PC-9 (cell line): ENCODE data around the gene LARGE1. TPM values are rescaled to one million over a fixed set of nuclear protein-coding genes. Genes with fewer than 3 reads are reported as not detected.

Source experiments
- BruUV-seq: library from RNA; stranded (reverse); fragments of 400-500 nt; replicated peaks from 2 replicates; lab custom pipeline; 2021; lab: Mats Ljungman, UMichigan
- CTCF ChIA-PET: fragments of 300-600 bp; sonication (Branson Sonifier 250); formaldehyde crosslinking; loops from one replicate; lab custom pipeline; 2022; ENCODE audit warnings: antibody characterized with exemption; lab: Charles Lee
- POLR2A ChIA-PET: fragments of 300-600 bp; sonication (Branson Sonifier 250); formaldehyde crosslinking; loops from one replicate; lab custom pipeline; 2022; ENCODE audit warnings: antibody characterized with exemption; ENCODE audit not compliant: unreplicated experiment; lab: Charles Lee
- DNase-seq, 2 experiments: peaks; one replicate each; pipeline versions ENCODE4 v3.0.0 to v3.0.0-alpha.2; 2015 to 2022; ENCODE audit warnings: mixed read lengths in 1 of 2
- H2AFZ ChIP-seq: fragments of 200-600 bp; sonication (generic); 2 replicates; pipeline ENCODE4 v1.8.1; 2017; ENCODE audit warnings: antibody characterized with exemption
- H3F3A ChIP-seq: fragments of 200-600 bp; sonication (generic); 2 replicates; pipeline ENCODE4 v1.8.1; 2017; ENCODE audit warnings: antibody characterized with exemption, mild to moderate bottlenecking, low read depth; ENCODE audit not compliant: insufficient read depth
- H3K27ac ChIP-seq: fragments of 200-600 bp; sonication (generic); 2 replicates; pipeline ENCODE4 v1.6.1; 2016; ENCODE audit warnings: mixed run types
- H3K27me3 ChIP-seq: fragments of 200-600 bp; sonication (generic); 2 replicates; pipeline ENCODE4 v1.6.1; 2016; ENCODE audit warnings: low read depth, mixed run types; ENCODE audit not compliant: insufficient read depth
- H3K36me3 ChIP-seq: fragments of 200-600 bp; sonication (generic); 2 replicates; pipeline ENCODE4 v1.6.1; 2016; ENCODE audit warnings: low read depth, mixed run types
- H3K4me1 ChIP-seq: fragments of 200-600 bp; sonication (generic); replicated peaks from 2 replicates; pipeline ENCODE4 v1.6.1; 2016; ENCODE audit warnings: mixed run types; ENCODE audit not compliant: insufficient read depth
- H3K4me2 ChIP-seq: fragments of 200-600 bp; sonication (generic); 2 replicates; pipeline ENCODE4 v1.6.1; 2017; ENCODE audit warnings: mixed run types
- H3K4me3 ChIP-seq: fragments of 200-600 bp; sonication (generic); 2 replicates; pipeline ENCODE4 v1.6.1; 2016; ENCODE audit warnings: mixed run types
- H3K79me2 ChIP-seq: fragments of 200-600 bp; sonication (generic); 2 replicates; pipeline ENCODE4 v1.6.1; 2017; ENCODE audit warnings: low read depth, mixed run types
- H3K9me2 ChIP-seq: fragments of 200-600 bp; sonication (generic); 2 replicates; pipeline ENCODE4 v1.8.1; 2017; ENCODE audit warnings: mild to moderate bottlenecking; ENCODE audit not compliant: insufficient read depth
- H3K9me3 ChIP-seq: fragments of 200-600 bp; sonication (generic); 2 replicates; pipeline ENCODE4 v1.8.1; 2016; ENCODE audit warnings: low read depth; ENCODE audit not compliant: insufficient read depth
- H4K20me1 ChIP-seq: fragments of 200-600 bp; sonication (generic); 2 replicates; pipeline ENCODE4 v1.8.1; 2017; ENCODE audit not compliant: insufficient read depth
- CTCF ChIP-seq: fragments of 200-600 bp; sonication (generic); conservative IDR thresholded peaks from 2 replicates; pipeline ENCODE4 v1.6.1; 2017; ENCODE audit warnings: mixed run types, antibody characterized with exemption, mild to moderate bottlenecking, moderate library complexity
- EZH2 ChIP-seq: fragments of 200-600 bp; sonication (generic); IDR thresholded peaks from 2 replicates; pipeline ENCODE4 v1.8.0; 2017; ENCODE audit warnings: antibody characterized with exemption, low read depth
- intact Hi-C: fragments of 100-400 bp; cut with micrococcal nuclease; formaldehyde crosslinking; loops from one replicate; pipeline ENCODE4 v1.10.0; 2022; ENCODE audit not compliant: unreplicated experiment
- total RNA-seq: library from RNA; stranded (reverse); gene quantifications from 2 replicates; pipeline ENCODE4 v1.2.3, GENCODE V29; 2021

The LARGE1 gene
- total RNA-seq, 1 experiment from 2014 or later, result 12.5 TPM

GRCh38 chr22:33426451-33426850 is 493.8 kb downstream of the LARGE1 start:
- H3F3A ChIP-seq, result no peaks in the 10 kb centered on the region
- TF ChIP-seq EZH2, result no peak
- TF ChIP-seq CTCF, result no peak
- H3K9me3 ChIP-seq, result no peaks in the 10 kb centered on the region
- no peak for DNase-seq
- H3K36me3 ChIP-seq, result no peaks in the 10 kb centered on the region
- no TSS peak for BruUV-seq
- no peak overlapping the region for H2AFZ ChIP-seq
- no peaks in the 10 kb centered on the region for H3K27me3 ChIP-seq
- no peaks in the 10 kb centered on the region for H3K4me1 ChIP-seq
- H3K4me3 ChIP-seq, result no peak overlapping the region
- H3K79me2 ChIP-seq, result no peaks in the 10 kb centered on the region
- ChIA-PET POLR2A (no interaction called here), CTCF (no interaction called here)
- intact Hi-C loops, result no loop called here
- no peak overlapping the region for H3K27ac ChIP-seq
- no peaks in the 10 kb centered on the region for H3K9me2 ChIP-seq
- H4K20me1 ChIP-seq, result no peaks in the 10 kb centered on the region; the same call in 1 of the 2 replicates
- H3K4me2 ChIP-seq, result no peak overlapping the region

- H3K27me3 ChIP-seq, result no peaks in the 10 kb centered on the region
- no peak overlapping the region for H3K4me3 ChIP-seq
- POLR2A ChIA-PET, result no interaction called here
- no peaks in the 10 kb centered on the region for H3K4me1 ChIP-seq
- no peaks in the 10 kb centered on the region for H3K36me3 ChIP-seq
- H3K9me3 ChIP-seq, result no peaks in the 10 kb centered on the region
- H3F3A ChIP-seq, result no peaks in the 10 kb centered on the region
- H3K9me2 ChIP-seq, result no peaks in the 10 kb centered on the region
- no peaks in the 10 kb centered on the region for H3K79me2 ChIP-seq
- H3K4me2 ChIP-seq, result no peak overlapping the region
- TF ChIP-seq CTCF, result no peak
- TF ChIP-seq EZH2, result no peak
- no TSS peak for BruUV-seq
- intact Hi-C loops, result no loop called here
- H4K20me1 ChIP-seq, result no peaks in the 10 kb centered on the region; the same call in 1 of the 2 replicates
- CTCF ChIA-PET, result no interaction called here
- H2AFZ ChIP-seq, result no peak overlapping the region
- no peak for DNase-seq
- no peak overlapping the region for H3K27ac ChIP-seq
Observed at GRCh38 chr22:33421859-33422258, 498.4 kb downstream of the LARGE1 start.

GRCh38 chr22:33418484-33418883 is 501.8 kb downstream of the LARGE1 start:
- no peaks in the 10 kb centered on the region for H3F3A ChIP-seq
- POLR2A ChIA-PET, result no interaction called here
- no TSS peak for BruUV-seq
- H3K4me1 ChIP-seq, result no peaks in the 10 kb centered on the region
- H3K79me2 ChIP-seq, result no peaks in the 10 kb centered on the region
- no peak overlapping the region for H3K27ac ChIP-seq
- H3K27me3 ChIP-seq, result no peaks in the 10 kb centered on the region
- no peaks in the 10 kb centered on the region; the same call in 1 of the 2 replicates for H4K20me1 ChIP-seq
- CTCF ChIA-PET, result no interaction called here
- no peak overlapping the region for H3K4me3 ChIP-seq
- TF ChIP-seq CTCF (no peak), EZH2 (no peak)
- no peak overlapping the region for H2AFZ ChIP-seq
- no peaks in the 10 kb centered on the region for H3K9me2 ChIP-seq
- no peak overlapping the region for H3K4me2 ChIP-seq
- no peaks in the 10 kb centered on the region for H3K9me3 ChIP-seq
- DNase-seq, result no peak
- H3K36me3 ChIP-seq, result no peaks in the 10 kb centered on the region
- intact Hi-C loops, result no loop called here
